Measurements from ENCODE around the gene VWCE.

- TF ChIP-seq, protein P1, sequence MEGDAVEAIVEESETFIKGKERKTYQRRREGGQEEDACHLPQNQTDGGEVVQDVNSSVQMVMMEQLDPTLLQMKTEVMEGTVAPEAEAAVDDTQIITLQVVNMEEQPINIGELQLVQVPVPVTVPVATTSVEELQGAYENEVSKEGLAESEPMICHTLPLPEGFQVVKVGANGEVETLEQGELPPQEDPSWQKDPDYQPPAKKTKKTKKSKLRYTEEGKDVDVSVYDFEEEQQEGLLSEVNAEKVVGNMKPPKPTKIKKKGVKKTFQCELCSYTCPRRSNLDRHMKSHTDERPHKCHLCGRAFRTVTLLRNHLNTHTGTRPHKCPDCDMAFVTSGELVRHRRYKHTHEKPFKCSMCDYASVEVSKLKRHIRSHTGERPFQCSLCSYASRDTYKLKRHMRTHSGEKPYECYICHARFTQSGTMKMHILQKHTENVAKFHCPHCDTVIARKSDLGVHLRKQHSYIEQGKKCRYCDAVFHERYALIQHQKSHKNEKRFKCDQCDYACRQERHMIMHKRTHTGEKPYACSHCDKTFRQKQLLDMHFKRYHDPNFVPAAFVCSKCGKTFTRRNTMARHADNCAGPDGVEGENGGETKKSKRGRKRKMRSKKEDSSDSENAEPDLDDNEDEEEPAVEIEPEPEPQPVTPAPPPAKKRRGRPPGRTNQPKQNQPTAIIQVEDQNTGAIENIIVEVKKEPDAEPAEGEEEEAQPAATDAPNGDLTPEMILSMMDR (IDR thresholded peaks at IDR 0.05) = no peak
- TF ChIP-seq POLR2A (IDR thresholded peaks at IDR 0.05) = no peak
Measured at GRCh38 chr11:61264371-61264770, 30.7 kb downstream of the VWCE start.

Measured in heart left ventricle (tissue), 13 donors.